ENCODE results near the gene STUM. TPM values are rescaled to one million over a fixed set of nuclear protein-coding genes. Genes with fewer than 3 reads are reported as not detected.

STUM gene
- total and polyA plus RNA-seq, 2 experiments from 2014 or later, result 0.23 to 1.3 TPM

DNA sequence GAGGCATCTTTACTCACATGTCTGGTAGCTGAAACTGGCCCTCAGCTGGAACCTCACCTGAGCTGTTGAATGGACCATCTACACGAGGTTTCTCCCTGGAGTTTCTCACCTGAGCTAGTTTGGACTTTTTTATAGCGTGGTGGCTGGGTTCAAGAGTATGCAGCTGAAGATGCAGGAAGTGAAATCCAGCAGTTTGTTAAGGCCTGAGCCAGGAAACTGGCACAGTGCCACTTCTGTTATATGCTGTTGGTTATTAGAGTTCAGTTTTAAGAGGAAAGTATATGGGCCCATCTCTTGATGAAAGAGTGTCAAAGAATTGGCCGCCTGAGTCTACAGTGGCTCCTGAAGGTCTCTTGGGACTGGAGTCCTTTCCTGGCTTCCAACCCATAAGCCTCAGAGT is 35.6 kb downstream of the STUM start:
- H3K79me2 ChIP-seq (replicated peaks; ENCODE audit: insufficient read depth), result no peaks in the 10 kb centered on the region
- no peak overlapping the region for H3K4me3 ChIP-seq
- Mint-ChIP-seq H3K27ac (no peak overlapping the region), H3K27me3 (ENCODE audit: insufficient read depth, low read depth, poor library complexity) (peaks cover 6% of the 10 kb centered on the region), H3K36me3 (ENCODE audit: low read depth) (no peaks in the 10 kb centered on the region), H3K4me3 (no peak overlapping the region), H3K4me1 (no peaks in the 10 kb centered on the region), H3K9me3 (no peaks in the 10 kb centered on the region)
- ATAC-seq (no peak), DNase-seq (ENCODE audit: low spot score) (no peak)
- no peak overlapping the region for H2AFZ ChIP-seq
- H3K27ac ChIP-seq (ENCODE audit: low read depth), result no peak overlapping the region
- H3K4me2 ChIP-seq, result no peak overlapping the region
- no peaks in the 10 kb centered on the region for H3K36me3 ChIP-seq (ENCODE audit: insufficient read depth)
- no peaks in the 10 kb centered on the region for H3K4me1 ChIP-seq (ENCODE audit: insufficient read depth)
- no peaks in the 10 kb centered on the region for H4K20me1 ChIP-seq (replicated peaks; ENCODE audit: insufficient read depth)
- no peaks in the 10 kb centered on the region for H3F3A ChIP-seq (replicated peaks; ENCODE audit: low read depth)
- no peaks in the 10 kb centered on the region for H3K27me3 ChIP-seq (ENCODE audit: insufficient read depth)
- no peak for TF ChIP-seq EZH2phosphoT487 (IDR thresholded peaks at IDR 0.05; ENCODE audit: unreplicated experiment)
- no peak for TF ChIP-seq ZNF114 (CRISPR knock-in tag; IDR thresholded peaks at IDR 0.05)
- TF ChIP-seq, protein P1, sequence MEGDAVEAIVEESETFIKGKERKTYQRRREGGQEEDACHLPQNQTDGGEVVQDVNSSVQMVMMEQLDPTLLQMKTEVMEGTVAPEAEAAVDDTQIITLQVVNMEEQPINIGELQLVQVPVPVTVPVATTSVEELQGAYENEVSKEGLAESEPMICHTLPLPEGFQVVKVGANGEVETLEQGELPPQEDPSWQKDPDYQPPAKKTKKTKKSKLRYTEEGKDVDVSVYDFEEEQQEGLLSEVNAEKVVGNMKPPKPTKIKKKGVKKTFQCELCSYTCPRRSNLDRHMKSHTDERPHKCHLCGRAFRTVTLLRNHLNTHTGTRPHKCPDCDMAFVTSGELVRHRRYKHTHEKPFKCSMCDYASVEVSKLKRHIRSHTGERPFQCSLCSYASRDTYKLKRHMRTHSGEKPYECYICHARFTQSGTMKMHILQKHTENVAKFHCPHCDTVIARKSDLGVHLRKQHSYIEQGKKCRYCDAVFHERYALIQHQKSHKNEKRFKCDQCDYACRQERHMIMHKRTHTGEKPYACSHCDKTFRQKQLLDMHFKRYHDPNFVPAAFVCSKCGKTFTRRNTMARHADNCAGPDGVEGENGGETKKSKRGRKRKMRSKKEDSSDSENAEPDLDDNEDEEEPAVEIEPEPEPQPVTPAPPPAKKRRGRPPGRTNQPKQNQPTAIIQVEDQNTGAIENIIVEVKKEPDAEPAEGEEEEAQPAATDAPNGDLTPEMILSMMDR (conservative IDR thresholded peaks at IDR 0.05; ENCODE audit: low read depth in 2 of 2), result no peak
- TF ChIP-seq, protein P2, sequence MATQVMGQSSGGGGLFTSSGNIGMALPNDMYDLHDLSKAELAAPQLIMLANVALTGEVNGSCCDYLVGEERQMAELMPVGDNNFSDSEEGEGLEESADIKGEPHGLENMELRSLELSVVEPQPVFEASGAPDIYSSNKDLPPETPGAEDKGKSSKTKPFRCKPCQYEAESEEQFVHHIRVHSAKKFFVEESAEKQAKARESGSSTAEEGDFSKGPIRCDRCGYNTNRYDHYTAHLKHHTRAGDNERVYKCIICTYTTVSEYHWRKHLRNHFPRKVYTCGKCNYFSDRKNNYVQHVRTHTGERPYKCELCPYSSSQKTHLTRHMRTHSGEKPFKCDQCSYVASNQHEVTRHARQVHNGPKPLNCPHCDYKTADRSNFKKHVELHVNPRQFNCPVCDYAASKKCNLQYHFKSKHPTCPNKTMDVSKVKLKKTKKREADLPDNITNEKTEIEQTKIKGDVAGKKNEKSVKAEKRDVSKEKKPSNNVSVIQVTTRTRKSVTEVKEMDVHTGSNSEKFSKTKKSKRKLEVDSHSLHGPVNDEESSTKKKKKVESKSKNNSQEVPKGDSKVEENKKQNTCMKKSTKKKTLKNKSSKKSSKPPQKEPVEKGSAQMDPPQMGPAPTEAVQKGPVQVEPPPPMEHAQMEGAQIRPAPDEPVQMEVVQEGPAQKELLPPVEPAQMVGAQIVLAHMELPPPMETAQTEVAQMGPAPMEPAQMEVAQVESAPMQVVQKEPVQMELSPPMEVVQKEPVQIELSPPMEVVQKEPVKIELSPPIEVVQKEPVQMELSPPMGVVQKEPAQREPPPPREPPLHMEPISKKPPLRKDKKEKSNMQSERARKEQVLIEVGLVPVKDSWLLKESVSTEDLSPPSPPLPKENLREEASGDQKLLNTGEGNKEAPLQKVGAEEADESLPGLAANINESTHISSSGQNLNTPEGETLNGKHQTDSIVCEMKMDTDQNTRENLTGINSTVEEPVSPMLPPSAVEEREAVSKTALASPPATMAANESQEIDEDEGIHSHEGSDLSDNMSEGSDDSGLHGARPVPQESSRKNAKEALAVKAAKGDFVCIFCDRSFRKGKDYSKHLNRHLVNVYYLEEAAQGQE (IDR thresholded peaks at IDR 0.05; ENCODE audit: unreplicated experiment), result no peak
- TF ChIP-seq CREB1 (CRISPR knock-in tag; IDR thresholded peaks at IDR 0.05; ENCODE audit: low read depth), result no peak
- TF ChIP-seq, protein P3, sequence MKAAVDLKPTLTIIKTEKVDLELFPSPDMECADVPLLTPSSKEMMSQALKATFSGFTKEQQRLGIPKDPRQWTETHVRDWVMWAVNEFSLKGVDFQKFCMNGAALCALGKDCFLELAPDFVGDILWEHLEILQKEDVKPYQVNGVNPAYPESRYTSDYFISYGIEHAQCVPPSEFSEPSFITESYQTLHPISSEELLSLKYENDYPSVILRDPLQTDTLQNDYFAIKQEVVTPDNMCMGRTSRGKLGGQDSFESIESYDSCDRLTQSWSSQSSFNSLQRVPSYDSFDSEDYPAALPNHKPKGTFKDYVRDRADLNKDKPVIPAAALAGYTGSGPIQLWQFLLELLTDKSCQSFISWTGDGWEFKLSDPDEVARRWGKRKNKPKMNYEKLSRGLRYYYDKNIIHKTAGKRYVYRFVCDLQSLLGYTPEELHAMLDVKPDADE (IDR thresholded peaks at IDR 0.05), result no peak
- TF ChIP-seq JUNB (IDR thresholded peaks at IDR 0.05; ENCODE audit: unreplicated experiment), result no peak
- TF ChIP-seq STAT1 (IDR thresholded peaks at IDR 0.05; ENCODE audit: unreplicated experiment), result no peak
- no peak for TF ChIP-seq POLR2AphosphoS5 (IDR thresholded peaks at IDR 0.05; ENCODE audit: low read depth)
- TF ChIP-seq NANOG (IDR thresholded peaks at IDR 0.05; ENCODE audit: borderline replicate concordance), result no peak
- no peak for TF ChIP-seq EZH2 (IDR thresholded peaks at IDR 0.05; ENCODE audit: low read depth, unreplicated experiment)
- H3K9me2 ChIP-seq (ENCODE audit: insufficient read depth), result no peaks in the 10 kb centered on the region
